IMR-90 (cell line): ENCODE data around the gene KHNYN. TPM values are rescaled to one million over a fixed set of nuclear protein-coding genes. Genes with fewer than 3 reads are reported as not detected.

ENCODE experiments used
- ATAC-seq: fragments of 200-7000 bp; cut with Tn5 transposase; 2 replicates; pipeline ENCODE4 v1.9.1; 2020; ENCODE audit warnings: low read depth, mild to moderate bottlenecking, moderate library complexity
- BruUV-seq: library from RNA; stranded (reverse); fragments of 400-500 nt; replicated peaks from 2 replicates; lab custom pipeline; 2021; lab: Mats Ljungman, UMichigan
- CTCF ChIA-PET: fragments of 300-600 bp; formaldehyde crosslinking; extraction: SDS; loops from one replicate; lab custom pipeline; 2021; ENCODE audit warnings: antibody characterized with exemption; lab: Yijun Ruan, JAX
- POLR2A ChIA-PET: fragments of 300-600 bp; sonication (Branson Sonifier 250); formaldehyde crosslinking; loops from one replicate; lab custom pipeline; 2022; ENCODE audit warnings: antibody characterized with exemption; ENCODE audit not compliant: unreplicated experiment; lab: Charles Lee
- DNase-seq: peaks from one replicate; pipeline ENCODE4 v3.0.0; 2013
- H2AFZ ChIP-seq: replicated peaks from 2 replicates; pipeline ENCODE3; 2013; ENCODE audit warnings: low read length, mild to moderate bottlenecking; ENCODE audit not compliant: poor library complexity
- H2AK5ac ChIP-seq: 2 replicates; pipeline ENCODE4 v1.6.1; 2013; ENCODE audit warnings: low read depth, low read length, inconsistent platforms
- H2AK9ac ChIP-seq: replicated peaks from 2 replicates; pipeline ENCODE3; 2013; ENCODE audit warnings: mild to moderate bottlenecking, low read depth, low read length, moderate library complexity; ENCODE audit not compliant: poor library complexity
- H2BK120ac ChIP-seq: 2 replicates; pipeline ENCODE4 v1.6.1; 2013; ENCODE audit warnings: low read depth, low read length, inconsistent platforms
- H2BK15ac ChIP-seq: 3 replicates; pipeline ENCODE4 v1.6.1; 2013; ENCODE audit warnings: low read depth, low read length, inconsistent platforms
- H2BK20ac ChIP-seq: 2 replicates; pipeline ENCODE4 v1.6.1; 2013; ENCODE audit warnings: low read depth, mild to moderate bottlenecking, inconsistent platforms, low read length, moderate library complexity
- H2BK5ac ChIP-seq: 2 replicates; pipeline ENCODE4 v1.6.1; 2013; ENCODE audit warnings: mild to moderate bottlenecking, low read depth, low read length, inconsistent platforms; ENCODE audit not compliant: poor library complexity, severe bottlenecking
- H3K14ac ChIP-seq: replicated peaks from 2 replicates; pipeline ENCODE4 v1.6.1; 2013; ENCODE audit warnings: low read depth, low read length, inconsistent platforms
- H3K18ac ChIP-seq: 2 replicates; pipeline ENCODE4 v1.6.1; 2013; ENCODE audit warnings: low read depth, low read length, control low read depth
- H3K23ac ChIP-seq: 2 replicates; pipeline ENCODE4 v1.6.1; 2013; ENCODE audit warnings: low read depth, low read length, inconsistent platforms
- H3K27ac ChIP-seq: 2 replicates; pipeline ENCODE4 v1.5.1; 2013; ENCODE audit warnings: mild to moderate bottlenecking, control low read depth, low read length; ENCODE audit not compliant: insufficient read depth
- H3K27me3 ChIP-seq: 2 replicates; pipeline ENCODE4 v1.6.1; 2013; ENCODE audit warnings: low read length; ENCODE audit not compliant: control insufficient read depth, insufficient read depth
- H3K36me3 ChIP-seq: 2 replicates; pipeline ENCODE4 v1.6.1; 2013; ENCODE audit warnings: low read length, mixed read lengths; ENCODE audit not compliant: control insufficient read depth, insufficient read depth
- H3K4ac ChIP-seq: 2 replicates; pipeline ENCODE4 v1.6.1; 2013; ENCODE audit warnings: low read depth, low read length, inconsistent platforms
- H3K4me1 ChIP-seq: 2 replicates; pipeline ENCODE4 v1.6.1; 2013; ENCODE audit warnings: low read length, mixed read lengths; ENCODE audit not compliant: control insufficient read depth, insufficient read depth
- H3K4me2 ChIP-seq: 2 replicates; pipeline ENCODE4 v1.6.1; 2013; ENCODE audit warnings: low read depth, mild to moderate bottlenecking, control low read depth, low read length, moderate library complexity
- H3K4me3 ChIP-seq: 2 replicates; pipeline ENCODE4 v1.5.1; 2013; ENCODE audit warnings: low read depth, mild to moderate bottlenecking, control low read depth, low read length, moderate library complexity; ENCODE audit not compliant: insufficient read depth
- H3K56ac ChIP-seq: 2 replicates; pipeline ENCODE4 v1.6.1; 2013; ENCODE audit warnings: low read length, inconsistent platforms; ENCODE audit not compliant: insufficient read depth; ENCODE audit errors: extremely low read depth
- H3K79me1 ChIP-seq, 2 experiments: 2 replicates each; pipeline ENCODE4 v1.6.1; 2013; ENCODE audit warnings: low read length in 2 of 2, inconsistent platforms in 1 of 2, low read depth in 1 of 2
- H3K9ac ChIP-seq: 2 replicates; pipeline ENCODE4 v1.6.1; 2013; ENCODE audit warnings: low read depth, low read length, control low read depth
- H3K9me1 ChIP-seq: 2 replicates; pipeline ENCODE4 v1.6.1; 2013; ENCODE audit warnings: low read length, inconsistent platforms; ENCODE audit not compliant: insufficient read depth
- H3K9me3 ChIP-seq: 2 replicates; pipeline ENCODE4 v1.6.1; 2013; ENCODE audit warnings: low read length; ENCODE audit not compliant: control insufficient read depth, insufficient read depth
- H4K20me1 ChIP-seq: 2 replicates; pipeline ENCODE4 v1.6.1; 2013; ENCODE audit warnings: low read length, inconsistent platforms; ENCODE audit not compliant: insufficient read depth
- H4K5ac ChIP-seq: 2 replicates; pipeline ENCODE4 v1.6.1; 2013; ENCODE audit warnings: mild to moderate bottlenecking, low read depth, low read length, control low read depth
- H4K8ac ChIP-seq, 2 experiments: 2 replicates each; pipeline ENCODE4 v1.6.1; 2013; ENCODE audit warnings: low read depth in 2 of 2, low read length in 2 of 2, control low read depth in 1 of 2, inconsistent platforms in 1 of 2
- H4K91ac ChIP-seq: 2 replicates; pipeline ENCODE4 v1.6.1; 2013; ENCODE audit warnings: low read depth, low read length, inconsistent platforms; ENCODE audit not compliant: insufficient read depth
- BHLHE40 ChIP-seq: fragments of 150-350 bp; IDR thresholded peaks from 2 replicates; pipeline ENCODE4 v1.6.1; 2016; ENCODE audit warnings: mild to moderate bottlenecking, low read depth, low read length
- CEBPB ChIP-seq: IDR thresholded peaks from 2 replicates; pipeline ENCODE4 v1.6.1; 2012; ENCODE audit warnings: low read depth, low read length, improper control_type of control experiment
- CHD1 ChIP-seq: IDR thresholded peaks from 2 replicates; pipeline ENCODE4 v1.6.1; 2012; ENCODE audit warnings: low read depth, low read length, improper control_type of control experiment
- FOS ChIP-seq: fragments of 150-350 bp; IDR thresholded peaks from 2 replicates; pipeline ENCODE4 v1.6.1; 2016; ENCODE audit warnings: low read depth, low read length
- MAZ ChIP-seq: IDR thresholded peaks from 2 replicates; pipeline ENCODE4 v1.6.1; 2012; ENCODE audit warnings: low read depth, mild to moderate bottlenecking, low read length, improper control_type of control experiment, moderate library complexity, borderline replicate concordance
- MXI1 ChIP-seq: IDR thresholded peaks from 2 replicates; pipeline ENCODE4 v1.6.1; 2012; ENCODE audit warnings: low read depth, mild to moderate bottlenecking, low read length, moderate library complexity, borderline replicate concordance
- NFE2L2 ChIP-seq: fragments of 150-350 bp; IDR thresholded peaks from 2 replicates; pipeline ENCODE4 v1.6.1; 2016; ENCODE audit warnings: low read depth, mild to moderate bottlenecking, low read length
- POLR2A ChIP-seq: IDR thresholded peaks from 2 replicates; pipeline ENCODE4 v1.6.1; 2012; ENCODE audit warnings: mild to moderate bottlenecking, low read depth, low read length
- RAD21 ChIP-seq: IDR thresholded peaks from 2 replicates; pipeline ENCODE4 v1.6.1; 2012; ENCODE audit warnings: low read length, improper control_type of control experiment
- RCOR1 ChIP-seq: IDR thresholded peaks from 2 replicates; pipeline ENCODE4 v1.6.1; 2012; ENCODE audit warnings: mild to moderate bottlenecking, low read length, improper control_type of control experiment; ENCODE audit not compliant: insufficient replicate concordance
- RFX5 ChIP-seq: IDR thresholded peaks from 2 replicates; pipeline ENCODE4 v1.8.0; 2012; ENCODE audit warnings: low read depth, mild to moderate bottlenecking, low read length, moderate library complexity
- SMC3 ChIP-seq: fragments of 150-350 bp; IDR thresholded peaks from 2 replicates; pipeline ENCODE4 v1.6.1; 2016; ENCODE audit warnings: low read depth, mild to moderate bottlenecking, antibody characterized with exemption, low read length, moderate library complexity
- WGBS, 2 experiments: methylation state at CpG; one replicate each; pipeline versions ENCODE4 v1.1.5 to v1.1.7; 2013; ENCODE audit warnings: missing lambda C conversion rate in 2 of 2; ENCODE audit not compliant: insufficient read length in 1 of 2; ENCODE audit errors: extremely low coverage in 2 of 2; 5-methylcytosine and 5-hydroxymethylcytosine counted together
- dilution Hi-C: fragments of 300-500 bp; cut with HindIII; formaldehyde crosslinking; loops from one replicate; pipeline ENCODE4 v1.14.3; 2018; ENCODE audit warnings: low sequenced_read_pairs; ENCODE audit not compliant: unreplicated experiment
- in situ Hi-C: fragments of 300-500 bp; cut with MboI; formaldehyde crosslinking; loops from 3 replicates; pipeline ENCODE4 v1.14.3; 2019; ENCODE audit warnings: low sequenced_read_pairs, inconsistent platforms, mixed read lengths
- intact Hi-C: fragments of 100-400 bp; cut with micrococcal nuclease; formaldehyde crosslinking; loops from 2 replicates; pipeline ENCODE4 v1.10.0; 2022
- polyA plus RNA-seq, 3 experiments: library from polyadenylated mRNA; depleted of rRNA; stranded (reverse); fragments of >200 nt; gene quantifications; 2 replicates each; pipeline ENCODE4 v1.2.3, GENCODE V29; 2012; ENCODE audit warnings: low replicate concordance in 1 of 3
- total RNA-seq: library from RNA; depleted of rRNA; stranded (reverse); fragments of >200 nt; gene quantifications from 2 replicates; pipeline ENCODE4 v1.2.3, GENCODE V29; 2012
- TF ChIP-seq, protein P1 (sequence below): conservative IDR thresholded peaks from 2 replicates; pipeline ENCODE4 v1.5.1; 2012; ENCODE audit warnings: mild to moderate bottlenecking, low read depth, low read length, improper control_type of control experiment
- TF ChIP-seq, protein P2 (sequence below): fragments of 150-350 bp; IDR thresholded peaks from 2 replicates; pipeline ENCODE4 v1.6.1; 2016; ENCODE audit warnings: low read depth, mild to moderate bottlenecking, low read length, moderate library complexity, borderline replicate concordance

KHNYN gene
- total and polyA plus RNA-seq, 2 of the 4 experiments (the other 2 are of a cell fraction) = 18.9 to 24.4 TPM

DNA sequence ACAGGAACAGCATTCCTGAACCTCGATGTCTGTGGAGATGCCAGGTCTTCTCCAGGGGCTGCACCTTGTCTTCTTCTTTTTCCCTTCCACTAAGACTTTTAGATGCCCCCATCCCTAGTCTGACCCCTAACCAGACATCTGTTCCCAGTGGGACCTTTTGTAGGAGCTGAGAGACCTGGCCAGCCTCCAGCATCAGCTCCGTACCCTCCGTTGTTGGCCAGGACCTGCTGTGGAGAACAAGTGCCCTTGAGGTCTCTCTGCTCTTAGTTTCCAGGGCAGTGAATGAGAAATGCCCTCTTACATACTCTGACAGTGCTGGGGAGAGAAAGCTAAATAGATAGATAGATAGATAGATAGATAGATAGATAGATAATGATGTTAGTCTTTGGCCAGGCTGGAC is 29.6 kb downstream of the KHNYN start:
- Histone ChIP-seq H2BK120ac (no peak overlapping the region), H3K27ac (no peak overlapping the region), H4K20me1 (no peaks in the 10 kb centered on the region), H3K23ac (no peak overlapping the region), H3K18ac (no peak overlapping the region), H3K9me3 (0 out of 2 replicates have a peak, but pooled peaks cover 2% of the 10 kb centered on the region), H3K9ac (no peak overlapping the region), H2BK15ac (no peak overlapping the region), H2AK5ac (no peak overlapping the region), H3K79me1 (no peaks in the 10 kb centered on the region), H3K56ac (no peak overlapping the region), H3K4me3 (no peak overlapping the region), H2AFZ (no peak overlapping the region), H2BK5ac (no peak overlapping the region), H3K9me1 (no peaks in the 10 kb centered on the region), H4K91ac (no peak overlapping the region), H2BK20ac (no peak overlapping the region), H3K36me3 (no peaks in the 10 kb centered on the region), H4K5ac (no peak overlapping the region), H2AK9ac (no peak overlapping the region), H3K14ac (no peak overlapping the region), H4K8ac (no peak overlapping the region), H3K4ac (no peak overlapping the region), H3K27me3 (no peaks in the 10 kb centered on the region), H3K4me2 (no peak overlapping the region), H3K4me1 (no peaks in the 10 kb centered on the region)
- BruUV-seq = no TSS peak
- in situ Hi-C loops = no loop called here
- TF ChIP-seq POLR2A (no peak), BHLHE40 (no peak), RCOR1 (no peak), MXI1 (no peak), CHD1 (no peak), NFE2L2 (no peak), SMC3 (no peak), RAD21 (no peak), MAZ (no peak), FOS (no peak), RFX5 (no peak), CEBPB (no peak)
- TF ChIP-seq, protein P1, sequence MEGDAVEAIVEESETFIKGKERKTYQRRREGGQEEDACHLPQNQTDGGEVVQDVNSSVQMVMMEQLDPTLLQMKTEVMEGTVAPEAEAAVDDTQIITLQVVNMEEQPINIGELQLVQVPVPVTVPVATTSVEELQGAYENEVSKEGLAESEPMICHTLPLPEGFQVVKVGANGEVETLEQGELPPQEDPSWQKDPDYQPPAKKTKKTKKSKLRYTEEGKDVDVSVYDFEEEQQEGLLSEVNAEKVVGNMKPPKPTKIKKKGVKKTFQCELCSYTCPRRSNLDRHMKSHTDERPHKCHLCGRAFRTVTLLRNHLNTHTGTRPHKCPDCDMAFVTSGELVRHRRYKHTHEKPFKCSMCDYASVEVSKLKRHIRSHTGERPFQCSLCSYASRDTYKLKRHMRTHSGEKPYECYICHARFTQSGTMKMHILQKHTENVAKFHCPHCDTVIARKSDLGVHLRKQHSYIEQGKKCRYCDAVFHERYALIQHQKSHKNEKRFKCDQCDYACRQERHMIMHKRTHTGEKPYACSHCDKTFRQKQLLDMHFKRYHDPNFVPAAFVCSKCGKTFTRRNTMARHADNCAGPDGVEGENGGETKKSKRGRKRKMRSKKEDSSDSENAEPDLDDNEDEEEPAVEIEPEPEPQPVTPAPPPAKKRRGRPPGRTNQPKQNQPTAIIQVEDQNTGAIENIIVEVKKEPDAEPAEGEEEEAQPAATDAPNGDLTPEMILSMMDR = no peak
- TF ChIP-seq, protein P2, sequence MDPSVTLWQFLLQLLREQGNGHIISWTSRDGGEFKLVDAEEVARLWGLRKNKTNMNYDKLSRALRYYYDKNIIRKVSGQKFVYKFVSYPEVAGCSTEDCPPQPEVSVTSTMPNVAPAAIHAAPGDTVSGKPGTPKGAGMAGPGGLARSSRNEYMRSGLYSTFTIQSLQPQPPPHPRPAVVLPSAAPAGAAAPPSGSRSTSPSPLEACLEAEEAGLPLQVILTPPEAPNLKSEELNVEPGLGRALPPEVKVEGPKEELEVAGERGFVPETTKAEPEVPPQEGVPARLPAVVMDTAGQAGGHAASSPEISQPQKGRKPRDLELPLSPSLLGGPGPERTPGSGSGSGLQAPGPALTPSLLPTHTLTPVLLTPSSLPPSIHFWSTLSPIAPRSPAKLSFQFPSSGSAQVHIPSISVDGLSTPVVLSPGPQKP = no peak
- ChIA-PET POLR2A (no interaction called here), CTCF (no interaction called here)
- 60% methylated on average over 2 of the region's 3 CpGs; no CpG with 5 or more reads in 1 of the 2 experiments for WGBS, 2 experiments
- intact Hi-C loops = no loop called here
- DNase-seq = no peak
- no peak for ATAC-seq
- dilution Hi-C loops = no loop called here
